GM04504 (cell line): ENCODE measurements around the gene MSI2.

Experiments used
- DNase-seq: peaks from one replicate; pipeline ENCODE4 v3.0.0-alpha.2; 2012; ENCODE audit warnings: low read depth

The MSI2 gene

GRCh38 chr17:57318913-57319312, 62.6 kb downstream of the MSI2 start:
- no peak for DNase-seq

GRCh38 chr17:57319806-57320205, 63.5 kb downstream of the MSI2 start:
- no peak for DNase-seq

- DNase-seq: no peak
These were observed 67.1 kb downstream of the MSI2 start for GRCh38 chr17:57323391-57323790.

GRCh38 chr17:57324060-57324459, 67.7 kb downstream of the MSI2 start:
- no peak for DNase-seq

GRCh38 chr17:57324631-57325030, 68.3 kb downstream of the MSI2 start:
- no peak for DNase-seq

GRCh38 chr17:57326336-57326735, 70.0 kb downstream of the MSI2 start:
- no peak for DNase-seq

GRCh38 chr17:57326764-57327163, 70.4 kb downstream of the MSI2 start:
- no peak for DNase-seq

GRCh38 chr17:57327176-57327970, 71.0 kb downstream of the MSI2 start:
- DNase-seq: no peak

GRCh38 chr17:57328109-57328882, 72.0 kb downstream of the MSI2 start:
- no peak for DNase-seq

- DNase-seq: no peak
These were observed 73.3 kb downstream of the MSI2 start for GRCh38 chr17:57329380-57330214.

GRCh38 chr17:57330587-57330986, 74.3 kb downstream of the MSI2 start:
- no peak for DNase-seq

GRCh38 chr17:57331423-57331822, 75.1 kb downstream of the MSI2 start:
- DNase-seq: no peak

GRCh38 chr17:57332501-57332900, 76.2 kb downstream of the MSI2 start:
- no peak for DNase-seq

GRCh38 chr17:57335195-57335792, 79.0 kb downstream of the MSI2 start:
- DNase-seq: no peak

- DNase-seq: no peak
These were observed 81.1 kb downstream of the MSI2 start for GRCh38 chr17:57337390-57337789.

- DNase-seq: no peak
These were observed 82.1 kb downstream of the MSI2 start for GRCh38 chr17:57338257-57338914.

GRCh38 chr17:57340160-57340981, 84.0 kb downstream of the MSI2 start:
- no peak for DNase-seq

- no peak for DNase-seq
These were observed 85.6 kb downstream of the MSI2 start for GRCh38 chr17:57341611-57342540.

GRCh38 chr17:57342963-57343589, 86.8 kb downstream of the MSI2 start:
- DNase-seq: no peak
